AG10803 (cell line): Measurements from ENCODE around the gene REPS2.

Source experiments
- DNase-seq: peaks from one replicate; pipeline ENCODE4 v3.0.0; 2010; ENCODE audit warnings: low read depth
- H3K4me3 ChIP-seq: 2 replicates; pipeline ENCODE4 v1.5.1; 2011; ENCODE audit warnings: mild to moderate bottlenecking, low read length, control low read depth
- CTCF ChIP-seq: conservative IDR thresholded peaks from 2 replicates; pipeline ENCODE4 v1.5.1; 2011; ENCODE audit warnings: mild to moderate bottlenecking, low read length, control low read depth, inconsistent platforms

REPS2 gene

GRCh38 chrX:17020356-17020755 lies 73.9 kb downstream of the REPS2 start:
- H3K4me3 ChIP-seq = no peak overlapping the region
- TF ChIP-seq CTCF = no peak
- peak; percentile 9 for DNase-seq

DNA sequence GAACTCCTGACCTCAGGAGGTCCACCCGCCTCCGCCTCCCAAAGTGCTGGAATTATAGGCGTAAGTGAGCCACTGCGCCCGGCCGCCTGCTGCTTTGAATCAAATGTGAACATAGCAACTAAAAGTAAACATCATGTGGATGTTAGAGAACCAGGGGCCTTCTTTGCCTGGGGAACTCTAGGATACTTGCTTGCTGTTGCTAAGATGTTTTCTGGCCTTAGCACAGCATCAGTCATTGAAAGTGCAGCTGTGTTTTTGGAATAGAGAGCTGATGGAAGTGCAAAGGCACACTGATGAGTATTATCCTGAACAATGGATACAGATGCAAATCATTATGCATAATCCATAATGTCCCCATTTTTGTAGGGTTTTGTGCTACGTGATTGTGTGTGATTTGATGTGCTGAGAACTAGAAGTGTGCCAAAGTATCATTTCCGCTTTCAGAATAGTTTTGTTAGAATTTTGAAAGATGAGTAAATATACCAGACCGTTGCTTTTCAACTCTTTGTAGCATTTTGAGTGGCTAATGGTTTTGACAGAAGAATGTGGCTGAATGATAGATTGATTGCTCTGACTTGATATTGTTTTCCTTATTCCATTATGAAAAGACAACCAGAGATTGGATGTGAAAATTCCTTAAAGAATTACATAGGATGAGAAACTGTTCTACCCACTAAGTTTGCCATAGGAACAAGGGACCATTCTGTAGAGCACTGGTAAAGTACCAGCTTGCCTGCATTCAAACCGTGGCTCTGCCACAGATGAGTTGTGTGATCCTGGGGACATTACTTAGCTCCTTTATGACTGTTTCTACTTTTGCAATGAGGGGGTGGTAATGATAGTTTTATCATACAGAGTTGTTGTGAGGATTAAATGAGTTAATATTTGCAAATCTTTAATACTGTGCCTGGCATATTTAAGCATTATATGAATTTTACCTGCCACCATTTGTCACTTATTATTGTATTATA lies 74.7 kb downstream of the REPS2 start:
- DNase-seq = peak; percentile 25
- no peak for TF ChIP-seq CTCF
- H3K4me3 ChIP-seq = no peak overlapping the region

DNA sequence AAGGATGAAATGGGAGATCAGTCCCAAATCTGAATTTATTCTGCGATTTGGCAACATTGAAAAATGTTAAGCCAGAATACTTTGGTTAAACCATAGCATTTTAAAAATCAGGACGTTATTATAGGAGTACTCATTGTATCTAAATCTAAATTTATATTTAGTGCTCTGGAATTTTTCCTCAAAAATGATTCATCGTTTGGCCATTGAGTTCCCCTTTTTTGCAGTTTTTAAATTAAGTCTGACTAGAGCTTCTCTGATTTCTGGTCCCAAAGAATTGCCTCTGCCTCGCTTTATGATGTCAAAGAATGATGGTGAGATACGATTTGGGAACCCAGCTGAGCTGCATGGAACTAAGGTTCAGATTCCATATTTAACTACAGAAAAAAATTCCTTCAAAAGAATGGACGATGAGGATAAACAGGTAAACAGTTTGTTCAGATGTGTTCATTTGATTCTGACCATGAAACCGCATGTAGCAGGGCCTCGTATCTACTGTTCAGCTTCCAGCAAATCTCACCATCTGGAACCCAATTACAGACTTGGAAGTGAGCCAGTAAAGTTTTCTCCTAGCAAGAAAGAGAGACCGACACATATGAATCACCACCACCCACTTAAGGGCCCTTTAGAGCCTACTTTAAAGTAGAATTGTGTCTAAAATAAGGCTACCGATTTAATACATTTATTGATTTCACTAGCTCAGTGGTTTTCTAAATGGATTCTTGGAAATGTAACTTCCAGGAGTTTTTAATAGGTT lies 75.6 kb downstream of the REPS2 start:
- no peak for TF ChIP-seq CTCF
- DNase-seq = peak; percentile 63
- no peak overlapping the region for H3K4me3 ChIP-seq

GRCh38 chrX:17023661-17024060 lies 77.2 kb downstream of the REPS2 start:
- DNase-seq = no peak
- TF ChIP-seq CTCF = no peak
- H3K4me3 ChIP-seq = no peak overlapping the region

- H3K4me3 ChIP-seq = no peak overlapping the region
- no peak for DNase-seq
- TF ChIP-seq CTCF = no peak
Measured at GRCh38 chrX:17024886-17025285, 78.4 kb downstream of the REPS2 start.

GRCh38 chrX:17025621-17026302 lies 79.3 kb downstream of the REPS2 start:
- H3K4me3 ChIP-seq = no peak overlapping the region
- no peak for DNase-seq
- no peak for TF ChIP-seq CTCF
